Brain microvascular endothelial cell (primary cell): ENCODE measurements around the gene KCTD12.

ENCODE experiments used
- DNase-seq: peaks from one replicate; pipeline ENCODE4 v3.0.0-alpha.2; 2020
- H3K27ac ChIP-seq: fragments of 250-450 bp; sonication (Bioruptor Pico); 2 replicates; pipeline ENCODE4 v1.5.1; 2020; ENCODE audit warnings: mild to moderate bottlenecking, moderate library complexity
- H3K27me3 ChIP-seq: fragments of 250-450 bp; sonication (Bioruptor Pico); replicated peaks from 2 replicates; pipeline ENCODE4 v1.5.1; 2020; ENCODE audit warnings: mild to moderate bottlenecking
- H3K36me3 ChIP-seq: fragments of 250-450 bp; sonication (Bioruptor Pico); replicated peaks from 2 replicates; pipeline ENCODE4 v1.5.1; 2020; ENCODE audit warnings: mild to moderate bottlenecking
- H3K4me3 ChIP-seq: 2 replicates; pipeline ENCODE4 v1.5.1; 2011; ENCODE audit warnings: low read depth, mild to moderate bottlenecking, control low read depth, low read length, moderate library complexity
- in situ Hi-C: cut with HindIII; loops from 2 replicates; pipeline ENCODE4 v1.10.0; 2017; ENCODE audit warnings: low sequenced_read_pairs, low pct_ligation_motif_present
- TF ChIP-seq, protein P1 (sequence below): IDR thresholded peaks from 2 replicates; pipeline ENCODE4 v1.5.1; 2011; ENCODE audit warnings: low read depth, mild to moderate bottlenecking, moderate library complexity, low read length, control low read depth, inconsistent platforms; ENCODE audit errors: missing control alignments

The KCTD12 gene

DNA sequence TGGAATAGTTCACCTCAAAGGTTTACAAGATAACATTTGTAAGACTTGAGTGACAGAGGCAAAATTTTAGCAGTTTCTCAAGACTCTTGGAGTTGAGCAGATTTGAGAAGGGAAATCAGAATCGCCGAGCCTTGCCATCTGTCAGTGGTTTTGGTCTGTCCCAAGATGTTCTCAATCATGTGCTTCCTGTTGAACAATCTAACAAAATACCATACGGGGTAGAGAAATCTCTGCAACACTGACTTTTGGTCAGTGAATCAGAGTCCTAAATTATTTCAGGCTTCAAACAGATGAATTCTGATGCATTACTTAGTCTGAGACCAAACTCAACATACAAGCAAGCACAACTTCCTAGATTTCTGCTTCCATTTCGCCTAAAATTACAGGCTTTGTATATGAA lies 3.8 kb downstream of the KCTD12 start:
- H3K27me3 ChIP-seq: no peaks in the 10 kb centered on the region
- no peak overlapping the region for H3K27ac ChIP-seq
- H3K36me3 ChIP-seq: no peaks in the 10 kb centered on the region
- peak; percentile 28 for DNase-seq
- TF ChIP-seq, protein P1, sequence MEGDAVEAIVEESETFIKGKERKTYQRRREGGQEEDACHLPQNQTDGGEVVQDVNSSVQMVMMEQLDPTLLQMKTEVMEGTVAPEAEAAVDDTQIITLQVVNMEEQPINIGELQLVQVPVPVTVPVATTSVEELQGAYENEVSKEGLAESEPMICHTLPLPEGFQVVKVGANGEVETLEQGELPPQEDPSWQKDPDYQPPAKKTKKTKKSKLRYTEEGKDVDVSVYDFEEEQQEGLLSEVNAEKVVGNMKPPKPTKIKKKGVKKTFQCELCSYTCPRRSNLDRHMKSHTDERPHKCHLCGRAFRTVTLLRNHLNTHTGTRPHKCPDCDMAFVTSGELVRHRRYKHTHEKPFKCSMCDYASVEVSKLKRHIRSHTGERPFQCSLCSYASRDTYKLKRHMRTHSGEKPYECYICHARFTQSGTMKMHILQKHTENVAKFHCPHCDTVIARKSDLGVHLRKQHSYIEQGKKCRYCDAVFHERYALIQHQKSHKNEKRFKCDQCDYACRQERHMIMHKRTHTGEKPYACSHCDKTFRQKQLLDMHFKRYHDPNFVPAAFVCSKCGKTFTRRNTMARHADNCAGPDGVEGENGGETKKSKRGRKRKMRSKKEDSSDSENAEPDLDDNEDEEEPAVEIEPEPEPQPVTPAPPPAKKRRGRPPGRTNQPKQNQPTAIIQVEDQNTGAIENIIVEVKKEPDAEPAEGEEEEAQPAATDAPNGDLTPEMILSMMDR: no peak
- peak overlapping the region; percentile 70 for H3K4me3 ChIP-seq
- in situ Hi-C loops: no loop called here

DNA sequence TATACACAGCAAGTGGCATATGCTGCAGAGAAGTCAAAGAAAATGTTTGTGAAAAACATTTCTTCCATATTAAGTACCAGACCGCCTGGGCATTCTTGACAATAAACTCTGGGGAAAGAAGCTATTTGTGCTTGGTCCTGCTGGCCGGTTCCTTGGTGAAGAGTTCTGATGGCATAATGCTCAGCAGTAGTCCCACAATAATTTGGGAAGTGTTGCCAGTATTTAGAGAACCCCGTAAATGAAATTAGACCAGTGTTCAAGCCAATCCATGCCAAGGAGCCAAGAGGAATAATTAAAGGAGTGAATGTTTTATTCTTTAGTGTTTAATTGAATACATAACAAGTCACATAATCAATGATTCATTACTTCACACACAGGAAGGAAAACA lies 6.3 kb downstream of the KCTD12 start:
- in situ Hi-C loops: no loop called here
- H3K36me3 ChIP-seq: no peaks in the 10 kb centered on the region
- TF ChIP-seq, protein P1: no peak
- no peak for DNase-seq
- H3K27ac ChIP-seq: peak overlapping the region; percentile 40
- no peaks in the 10 kb centered on the region for H3K27me3 ChIP-seq
- no peak overlapping the region for H3K4me3 ChIP-seq

DNA sequence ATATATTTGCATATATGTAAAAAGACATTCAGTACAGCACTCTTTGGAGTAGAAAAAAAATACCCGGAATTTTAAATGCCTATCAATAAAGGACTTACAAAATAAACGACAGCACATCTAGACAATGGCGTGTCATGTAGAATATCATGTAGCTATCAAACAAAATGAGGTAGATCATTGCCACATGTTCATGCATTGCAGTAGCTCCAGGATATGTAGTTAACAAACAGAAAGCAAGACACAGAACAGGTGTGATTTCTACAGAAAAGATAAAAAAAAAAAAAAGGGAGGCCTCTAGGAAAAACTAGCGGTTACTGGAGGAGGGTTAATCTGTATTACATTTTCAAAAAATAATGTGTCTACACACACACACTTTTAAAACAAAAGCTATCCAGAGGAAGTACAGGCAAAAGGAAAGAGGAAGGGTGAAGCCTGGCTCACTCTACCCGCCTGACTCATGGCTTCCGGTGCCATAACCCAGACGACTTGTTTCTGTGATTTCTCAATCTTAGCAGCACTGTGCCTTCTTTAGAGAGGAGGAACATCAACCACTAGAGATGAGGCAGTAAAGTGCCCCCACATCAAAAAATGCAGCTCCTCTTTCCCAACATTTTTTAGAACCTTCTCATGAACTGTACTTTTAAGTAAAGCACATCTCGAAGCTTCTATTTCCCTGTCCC lies 6.9 kb downstream of the KCTD12 start:
- no peaks in the 10 kb centered on the region for H3K27me3 ChIP-seq
- in situ Hi-C loops: no loop called here
- TF ChIP-seq, protein P1: no peak
- H3K36me3 ChIP-seq: no peaks in the 10 kb centered on the region
- DNase-seq: peak; percentile 85
- peak overlapping the region; percentile 40 for H3K27ac ChIP-seq
- no peak overlapping the region for H3K4me3 ChIP-seq

DNA sequence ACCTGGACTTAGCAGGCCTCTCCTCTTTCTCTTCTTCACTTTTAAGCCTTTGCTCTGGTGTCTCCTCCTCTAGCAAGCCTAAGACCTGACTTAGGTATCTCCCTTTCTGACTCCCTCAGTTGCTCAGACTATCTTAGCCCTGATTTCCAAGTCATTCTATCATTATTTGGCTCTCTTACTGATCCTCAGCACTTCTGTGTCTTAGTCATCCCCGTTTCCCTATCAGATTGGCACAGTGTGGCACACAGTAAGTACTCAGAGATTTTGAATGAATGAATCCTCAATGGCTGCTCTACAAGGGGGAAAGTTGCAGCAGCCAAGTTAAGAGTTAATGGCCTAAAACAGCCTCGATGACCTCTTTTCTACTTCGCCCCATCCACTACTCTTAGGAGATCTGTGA lies 8.2 kb downstream of the KCTD12 start:
- TF ChIP-seq, protein P1: no peak
- Histone ChIP-seq H3K27me3 (no peaks in the 10 kb centered on the region), H3K4me3 (no peak overlapping the region), H3K27ac (no peak overlapping the region), H3K36me3 (no peaks in the 10 kb centered on the region)
- no peak for DNase-seq
- in situ Hi-C loops: no loop called here

DNA sequence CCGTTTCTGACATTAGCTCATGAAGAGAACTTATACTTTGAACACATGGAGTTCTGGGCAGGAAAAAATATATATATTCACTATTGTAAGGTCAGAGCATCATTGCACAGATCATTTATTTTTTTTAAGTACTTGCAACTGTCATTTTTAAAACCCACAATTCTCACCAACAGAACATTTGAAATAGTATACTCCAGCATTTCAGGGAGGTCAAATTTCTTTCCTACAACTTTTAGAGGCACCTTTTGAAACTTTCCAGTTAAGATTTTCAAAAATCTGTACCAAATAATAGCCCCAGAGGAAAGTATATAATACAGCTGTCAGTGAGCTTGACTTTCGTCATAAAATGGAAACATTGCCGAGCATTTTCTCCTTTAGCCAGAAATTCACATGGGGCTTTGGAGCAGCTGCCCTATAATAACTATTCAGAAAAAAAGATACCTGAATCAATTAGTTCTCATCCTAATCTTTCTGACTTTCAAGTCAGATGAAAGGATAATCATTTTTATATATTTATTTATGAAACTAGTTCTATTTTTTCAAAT lies 10.9 kb downstream of the KCTD12 start:
- H3K27me3 ChIP-seq: no peaks in the 10 kb centered on the region
- in situ Hi-C loops: no loop called here
- no peaks in the 10 kb centered on the region for H3K36me3 ChIP-seq
- TF ChIP-seq, protein P1: no peak
- no peak for DNase-seq
- no peak overlapping the region for H3K27ac ChIP-seq
- no peak overlapping the region for H3K4me3 ChIP-seq

DNA sequence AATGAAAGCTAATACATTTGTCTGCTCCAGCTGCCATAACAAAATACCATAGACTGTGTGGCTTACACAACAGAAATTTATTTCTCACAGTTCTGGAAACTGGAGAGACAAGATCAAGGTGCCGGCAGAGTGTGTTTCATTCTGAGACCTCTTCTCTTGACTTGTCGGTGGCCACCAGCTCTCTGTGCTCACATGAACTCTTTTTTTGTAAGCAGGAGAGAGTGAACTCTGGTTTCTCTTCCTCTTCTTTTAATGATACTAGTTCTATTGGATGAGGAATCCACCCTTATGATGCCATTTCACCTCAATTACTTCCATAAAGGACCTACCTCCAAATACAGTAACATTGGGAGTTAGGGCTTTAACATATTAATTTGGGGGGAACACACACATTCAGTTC lies 11.7 kb downstream of the KCTD12 start:
- H3K4me3 ChIP-seq: no peak overlapping the region
- TF ChIP-seq, protein P1: no peak
- in situ Hi-C loops: no loop called here
- H3K27me3 ChIP-seq: no peaks in the 10 kb centered on the region
- H3K27ac ChIP-seq: no peak overlapping the region
- no peak for DNase-seq
- H3K36me3 ChIP-seq: no peaks in the 10 kb centered on the region
